GM21786 (cell line): Measurements from ENCODE around the gene PRKCD.

Source experiments
- ATAC-seq: cut with Tn5 transposase; IDR thresholded peaks from one replicate; pipeline ENCODE4 v1.9.1; 2021; ENCODE audit not compliant: unreplicated experiment

The PRKCD gene

GRCh38 chr3:53230789-53231188, 69.8 kb downstream of the PRKCD start:
- ATAC-seq: no peak

- ATAC-seq: no peak
Observed at GRCh38 chr3:53231532-53232511, 70.8 kb downstream of the PRKCD start.

GRCh38 chr3:53232641-53233377, 71.8 kb downstream of the PRKCD start:
- no peak for ATAC-seq

GRCh38 chr3:53234130-53234840, 73.3 kb downstream of the PRKCD start:
- ATAC-seq: no peak

DNA sequence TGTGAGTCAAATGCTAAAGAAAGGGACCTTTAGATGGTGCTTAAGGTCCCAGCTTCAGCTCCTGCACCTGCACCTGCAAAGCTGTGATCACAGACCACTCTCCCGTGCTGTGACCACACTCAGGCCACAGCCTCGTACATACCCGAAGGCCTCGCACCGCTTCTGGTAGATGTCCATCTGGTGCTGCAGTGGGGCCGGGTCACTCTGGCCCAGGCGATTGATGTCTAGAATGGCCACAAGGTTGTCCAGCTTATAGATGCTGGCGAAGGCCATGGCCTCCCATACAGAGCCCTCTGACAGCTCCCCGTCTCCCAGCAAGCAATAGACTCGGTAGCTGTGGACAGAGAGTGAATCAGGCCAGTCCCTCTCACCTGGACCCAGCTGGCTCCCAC, 73.8 kb downstream of the PRKCD start:
- no peak for ATAC-seq

DNA sequence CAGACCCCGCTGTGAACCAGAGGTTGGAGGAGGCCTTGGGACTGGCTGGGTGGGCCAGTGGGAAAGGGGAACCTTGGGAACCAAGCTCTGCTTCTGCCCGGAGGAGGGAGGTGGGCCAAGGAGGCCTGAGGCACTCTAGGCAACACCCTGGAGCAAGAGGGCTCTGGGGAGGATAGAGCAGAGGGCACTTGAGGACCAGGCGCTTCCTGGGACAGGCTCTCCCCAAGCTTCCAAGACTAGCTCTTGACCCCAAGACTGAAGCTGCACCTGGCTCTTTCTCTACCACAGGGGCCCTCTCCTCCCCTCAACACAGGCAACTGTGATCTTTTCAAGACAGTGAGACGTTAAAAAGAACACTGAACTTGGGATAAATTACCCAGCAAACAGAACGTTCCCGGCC, 74.5 kb downstream of the PRKCD start:
- no peak for ATAC-seq

- no peak for ATAC-seq
Observed at GRCh38 chr3:53236112-53236841, 75.3 kb downstream of the PRKCD start.

GRCh38 chr3:53238051-53238850, 77.2 kb downstream of the PRKCD start:
- ATAC-seq: no peak

DNA sequence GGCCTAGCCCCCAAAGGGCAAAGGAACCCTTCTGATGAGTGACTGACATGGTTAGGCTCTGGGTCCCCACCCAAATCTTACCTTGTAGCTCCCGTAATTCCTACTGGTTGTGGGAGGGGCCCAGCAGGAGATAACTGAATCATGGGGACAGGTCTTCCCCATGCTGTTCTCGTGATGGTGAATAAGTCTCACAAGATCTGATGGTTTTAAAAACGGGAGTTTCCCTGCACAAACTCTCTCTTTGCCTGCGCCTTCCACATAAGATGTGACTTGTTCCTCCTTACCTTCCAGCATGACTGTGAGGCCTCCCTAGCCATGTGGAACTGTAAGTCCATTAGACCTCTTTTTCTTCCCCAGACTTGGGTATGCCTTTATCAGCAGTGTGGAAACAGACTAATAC, 77.9 kb downstream of the PRKCD start:
- no peak for ATAC-seq

- ATAC-seq: no peak
Observed at GRCh38 chr3:53239800-53240199, 78.8 kb downstream of the PRKCD start.

DNA sequence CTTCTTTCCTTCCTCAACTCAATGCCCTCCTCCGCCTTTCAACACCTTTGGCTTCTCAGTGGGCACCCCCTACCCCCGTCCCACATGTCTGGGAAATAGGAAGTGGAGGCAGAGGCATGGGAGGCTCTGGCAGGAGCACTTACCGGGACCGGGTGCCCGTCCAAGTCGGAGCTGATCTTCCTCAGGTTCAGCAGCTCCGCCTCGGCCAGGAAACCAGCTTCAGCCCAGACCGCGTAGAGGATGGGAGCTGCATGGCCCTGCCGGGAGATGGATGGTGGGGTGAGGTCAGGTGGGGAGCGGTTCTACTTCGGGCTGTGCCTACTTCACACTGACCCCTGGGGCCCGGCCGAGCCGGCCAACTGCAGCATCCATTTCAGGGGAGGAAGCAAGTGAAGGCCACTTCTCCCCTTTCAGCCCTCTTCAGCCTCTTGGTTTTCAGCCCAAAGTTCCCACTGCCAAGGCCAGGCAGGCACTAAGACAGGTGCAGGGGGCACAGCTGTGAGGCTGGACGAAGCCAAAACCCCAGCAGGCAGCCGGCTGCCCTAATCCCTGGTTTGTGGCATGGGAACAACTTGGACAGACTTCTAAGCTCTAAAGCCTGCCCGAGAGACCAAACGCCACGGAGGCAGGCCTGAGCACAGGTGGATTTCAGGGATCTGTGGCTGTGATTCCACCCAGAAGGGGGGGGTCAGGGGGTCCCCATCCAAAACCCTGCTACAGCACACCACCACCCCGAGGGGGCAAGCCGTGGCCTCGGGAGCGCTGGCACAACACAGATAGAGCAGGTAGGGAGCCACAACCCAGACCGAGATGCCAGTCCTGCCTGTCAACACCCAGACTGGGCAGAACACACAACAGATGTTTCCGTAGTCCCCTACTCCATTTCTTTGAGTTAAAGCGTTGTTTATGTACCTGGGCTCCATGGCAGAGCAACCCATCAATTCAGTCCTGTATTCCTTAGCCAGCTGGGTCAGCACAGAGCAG, 80.3 kb downstream of the PRKCD start:
- ATAC-seq: no peak

- ATAC-seq: no peak
Observed at GRCh38 chr3:53242155-53242554, 81.1 kb downstream of the PRKCD start.
